Measurements from ENCODE around the gene TTC17.

DNA sequence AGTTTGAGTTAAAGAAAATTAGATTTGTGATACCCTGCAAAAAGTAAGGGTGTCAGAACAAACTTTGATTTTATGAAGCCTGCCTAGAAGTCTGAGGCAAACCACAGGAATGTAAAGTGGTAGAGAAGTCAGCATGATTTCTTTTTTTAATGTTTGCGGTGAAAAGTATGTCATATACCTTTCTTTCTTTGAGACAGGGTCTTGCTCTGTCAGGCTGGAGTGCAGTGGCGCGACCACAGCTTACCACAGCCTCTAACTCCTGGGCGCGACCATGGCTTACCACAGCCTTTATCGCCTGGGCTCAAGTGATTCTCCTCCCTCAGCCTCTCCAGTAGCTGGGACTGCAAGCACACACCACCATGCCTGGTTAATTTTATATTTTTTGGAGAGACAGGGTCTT is 42.3 kb upstream of the TTC17 start:
- TF ChIP-seq EZH2 (IDR thresholded peaks at IDR 0.05; ENCODE audit: low read length, unreplicated experiment), result no peak
- TF ChIP-seq, protein P1, sequence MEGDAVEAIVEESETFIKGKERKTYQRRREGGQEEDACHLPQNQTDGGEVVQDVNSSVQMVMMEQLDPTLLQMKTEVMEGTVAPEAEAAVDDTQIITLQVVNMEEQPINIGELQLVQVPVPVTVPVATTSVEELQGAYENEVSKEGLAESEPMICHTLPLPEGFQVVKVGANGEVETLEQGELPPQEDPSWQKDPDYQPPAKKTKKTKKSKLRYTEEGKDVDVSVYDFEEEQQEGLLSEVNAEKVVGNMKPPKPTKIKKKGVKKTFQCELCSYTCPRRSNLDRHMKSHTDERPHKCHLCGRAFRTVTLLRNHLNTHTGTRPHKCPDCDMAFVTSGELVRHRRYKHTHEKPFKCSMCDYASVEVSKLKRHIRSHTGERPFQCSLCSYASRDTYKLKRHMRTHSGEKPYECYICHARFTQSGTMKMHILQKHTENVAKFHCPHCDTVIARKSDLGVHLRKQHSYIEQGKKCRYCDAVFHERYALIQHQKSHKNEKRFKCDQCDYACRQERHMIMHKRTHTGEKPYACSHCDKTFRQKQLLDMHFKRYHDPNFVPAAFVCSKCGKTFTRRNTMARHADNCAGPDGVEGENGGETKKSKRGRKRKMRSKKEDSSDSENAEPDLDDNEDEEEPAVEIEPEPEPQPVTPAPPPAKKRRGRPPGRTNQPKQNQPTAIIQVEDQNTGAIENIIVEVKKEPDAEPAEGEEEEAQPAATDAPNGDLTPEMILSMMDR (conservative IDR thresholded peaks at IDR 0.05; ENCODE audit: low read depth, low read length), result no peak
- TF ChIP-seq EZH2phosphoT487 (IDR thresholded peaks at IDR 0.05; ENCODE audit: borderline replicate concordance, low read length), result no peak

All from PC-3 (cell line).